Keratinocyte (primary cell): ENCODE results near the gene TMEM17. TPM values are rescaled to one million over a fixed set of nuclear protein-coding genes. Genes with fewer than 3 reads are reported as not detected.
A peak's percentile ranks its signal among the peaks of the same experiment; 100 is the strongest.

Experiments
- DNase-seq: peaks from one replicate; pipeline ENCODE4 v3.0.0-alpha.2; 2011; ENCODE audit warnings: low read depth, missing footprints, low spot score
- FAIRE-seq: peaks from 2 replicates; lab custom pipeline; 2011; peaks lifted over from hg19 to GRCh38; lab: Jason Lieb, UNC
- H2AFZ ChIP-seq: 2 replicates; pipeline ENCODE4 v1.6.0; 2012; ENCODE audit warnings: low read length, control low read depth, inconsistent platforms; ENCODE audit not compliant: control insufficient read depth
- H3K27ac ChIP-seq: 2 replicates; pipeline ENCODE4 v1.5.1; 2011; ENCODE audit warnings: low read length; ENCODE audit not compliant: control insufficient read depth, insufficient read depth
- H3K27me3 ChIP-seq: 3 replicates; pipeline ENCODE4 v1.6.0; 2011; ENCODE audit warnings: low read length; ENCODE audit not compliant: control insufficient read depth, insufficient read depth; ENCODE audit errors: extremely low read depth
- H3K36me3 ChIP-seq, 2 experiments: 2 replicates in 1 of 2; 3 replicates in 1 of 2; pipeline ENCODE4 v1.5.1; 2011; ENCODE audit warnings: low read length in 2 of 2, mild to moderate bottlenecking in 1 of 2; ENCODE audit not compliant: control insufficient read depth in 2 of 2, insufficient read depth in 2 of 2; ENCODE audit errors: extremely low read depth in 1 of 2
- H3K4me1 ChIP-seq: 3 replicates; pipeline ENCODE4 v1.5.1; 2011; ENCODE audit warnings: low read length; ENCODE audit not compliant: control insufficient read depth, insufficient read depth; ENCODE audit errors: extremely low read depth
- H3K4me2 ChIP-seq: 3 replicates; pipeline ENCODE4 v1.6.0; 2011; ENCODE audit warnings: low read depth, low read length; ENCODE audit not compliant: control insufficient read depth, insufficient read depth; ENCODE audit errors: extremely low read depth
- H3K4me3 ChIP-seq, 3 experiments: fragments of 200-600 bp in 1 of 3; sonication (generic) in 1 of 3; 2 replicates in 2 of 3; 3 replicates in 1 of 3; pipeline ENCODE4 v1.5.1; 2011 to 2016; ENCODE audit warnings: low read length in 3 of 3, mild to moderate bottlenecking in 3 of 3, control low read depth in 2 of 3, inconsistent platforms in 1 of 3, low read depth in 1 of 3, mixed read lengths in 1 of 3, mixed run types in 1 of 3, moderate library complexity in 1 of 3; ENCODE audit not compliant: control insufficient read depth in 2 of 3, insufficient read depth in 2 of 3; ENCODE audit errors: extremely low read depth in 1 of 3
- H3K79me2 ChIP-seq: 2 replicates; pipeline ENCODE4 v1.6.0; 2012; ENCODE audit warnings: low read length; ENCODE audit not compliant: control insufficient read depth, insufficient read depth
- H3K9ac ChIP-seq: 3 replicates; pipeline ENCODE4 v1.6.0; 2011; ENCODE audit warnings: low read length; ENCODE audit not compliant: control insufficient read depth, insufficient read depth; ENCODE audit errors: extremely low read depth
- H3K9me1 ChIP-seq: 3 replicates; pipeline ENCODE4 v1.6.0; 2011; ENCODE audit warnings: low read length; ENCODE audit not compliant: control insufficient read depth, insufficient read depth; ENCODE audit errors: extremely low read depth
- H3K9me3 ChIP-seq: 2 replicates; pipeline ENCODE4 v1.5.1; 2012; ENCODE audit warnings: low read depth, low read length; ENCODE audit not compliant: control insufficient read depth
- H4K20me1 ChIP-seq: 3 replicates; pipeline ENCODE4 v1.6.0; 2011; ENCODE audit warnings: low read length; ENCODE audit not compliant: control insufficient read depth, insufficient read depth; ENCODE audit errors: extremely low read depth
- CTCF ChIP-seq, 3 experiments: IDR thresholded peaks in 1 of 3; conservative IDR thresholded peaks in 1 of 3; optimal IDR thresholded peaks in 1 of 3; 2 replicates in 2 of 3; 3 replicates in 1 of 3; pipeline versions ENCODE3 to v1.5.1; 2011; ENCODE audit warnings: low read length in 3 of 3, mild to moderate bottlenecking in 3 of 3, moderate library complexity in 2 of 3, control low read depth in 1 of 3, inconsistent platforms in 1 of 3; ENCODE audit not compliant: insufficient read depth in 2 of 3; ENCODE audit errors: extremely low read depth in 1 of 3
- EZH2 ChIP-seq: IDR thresholded peaks from one replicate; pipeline ENCODE4 v1.6.1; 2012; ENCODE audit warnings: inconsistent platforms, mild to moderate bottlenecking, low read length, moderate library complexity
- dilution Hi-C: fragments of 300-500 bp; cut with MboI; formaldehyde crosslinking; loops from one replicate; pipeline ENCODE4 v1.7.0; 2020; ENCODE audit warnings: low sequenced_read_pairs; ENCODE audit not compliant: extremely low pct_ligation_motif_present
- polyA plus RNA-seq, 5 experiments: library from polyadenylated mRNA; depleted of rRNA in 3 of 5; stranded (reverse) in 3 of 5; stranded (forward) in 1 of 5; unstranded in 1 of 5; fragments of >200 nt; gene quantifications; 1 replicate in 1 of 5; 2 replicates in 3 of 5; 3 replicates in 1 of 5; pipeline versions ENCODE4 v1.2.1 to v1.2.3, GENCODE V29; 2011 to 2012; ENCODE audit warnings: missing spikeins in 2 of 5, low read depth in 1 of 5, low replicate concordance in 1 of 5

TMEM17 gene
- polyA plus RNA-seq, 1 donor (not counting 4 experiments of a cell fraction or from before 2014, with no cell fraction given): 5.1 TPM

DNA sequence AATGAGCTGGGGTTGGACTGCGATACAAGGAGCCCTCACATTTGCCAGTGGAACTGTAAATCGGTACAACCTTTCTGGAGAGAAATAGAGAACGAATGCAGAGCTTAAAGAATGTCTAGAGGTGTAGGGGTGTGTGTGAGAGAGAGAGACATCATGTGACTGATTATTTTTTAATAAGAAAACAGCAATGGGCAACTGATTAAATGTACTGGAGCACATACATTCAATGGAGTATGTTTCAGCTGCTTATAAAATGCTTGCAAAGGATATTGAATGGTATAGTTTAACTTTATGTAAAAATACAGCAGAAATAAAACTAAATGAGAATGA lies 391 bp upstream of the TMEM17 start:
- Histone ChIP-seq H3K27ac (peak overlapping the region; percentile 94), H3K9me1 (no peaks in the 10 kb centered on the region), H3K4me1 (peaks cover 6% of the 10 kb centered on the region), H3K79me2 (no peaks in the 10 kb centered on the region), H3K9me3 (no peaks in the 10 kb centered on the region), H3K4me2 (peak overlapping the region; percentile 96), H4K20me1 (no peaks in the 10 kb centered on the region), H3K27me3 (no peaks in the 10 kb centered on the region), H2AFZ (peak overlapping the region; percentile 97), H3K9ac (peak overlapping the region; percentile 90), H3K36me3 (no peaks in the 10 kb centered on the region), H3K4me3 (peak overlapping the region; percentile 49 to 84 (median 83))
- DNase-seq (no peak), FAIRE-seq (peak; percentile 48)
- dilution Hi-C loops: no loop called here
- TF ChIP-seq CTCF (optimal IDR thresholded peaks at IDR 0.05 in 1 of 3, IDR thresholded peaks at IDR 0.05 in 1 of 3, conservative IDR thresholded peaks at IDR 0.05 in 1 of 3; ENCODE audit: extremely low read depth in 1 of 3, insufficient read depth in 2 of 3, low read length in 3 of 3) (no peak), EZH2 (no peak)

- peaks cover 6% of the 10 kb centered on the region for H3K4me1 ChIP-seq
- DNase-seq (no peak), FAIRE-seq (no peak)
Measured at GRCh38 chr2:62505109-62505749, 766 bp downstream of the TMEM17 start.

More at GRCh38 chr2:62505109-62505749, 766 bp downstream of the TMEM17 start:
- Histone ChIP-seq H3K4me2 (peak overlapping the region; percentile 96), H3K27me3 (no peaks in the 10 kb centered on the region), H3K79me2 (no peaks in the 10 kb centered on the region), H3K4me3 (peak overlapping the region; percentile 49 to 84 (median 83)), H3K36me3 (no peaks in the 10 kb centered on the region), H4K20me1 (no peaks in the 10 kb centered on the region), H3K27ac (peak overlapping the region; percentile 94), H3K9me1 (no peaks in the 10 kb centered on the region), H3K9me3 (no peaks in the 10 kb centered on the region), H2AFZ (peak overlapping the region; percentile 97), H3K9ac (peak overlapping the region; percentile 90)
- TF ChIP-seq CTCF (optimal IDR thresholded peaks at IDR 0.05 in 1 of 3, IDR thresholded peaks at IDR 0.05 in 1 of 3, conservative IDR thresholded peaks at IDR 0.05 in 1 of 3; ENCODE audit: extremely low read depth in 1 of 3, insufficient read depth in 2 of 3, low read length in 3 of 3) (no peak), EZH2 (no peak)
- dilution Hi-C loops: no loop called here
